H9 (cell line): ENCODE measurements around the gene HOXC13. TPM values are rescaled to one million over a fixed set of nuclear protein-coding genes. Genes with fewer than 3 reads are reported as not detected.

Experiments used
- DNase-seq: peaks from one replicate; pipeline ENCODE4 v3.0.0-alpha.2; 2017
- H2AFZ ChIP-seq: one replicate; pipeline ENCODE4 v1.6.1; 2013; ENCODE audit warnings: mild to moderate bottlenecking, low read length, control low read depth, moderate library complexity
- H2AK5ac ChIP-seq: 2 replicates; pipeline ENCODE4 v1.6.1; 2013; ENCODE audit warnings: low read length, control low read depth, mixed read lengths; ENCODE audit not compliant: insufficient read length
- H2BK120ac ChIP-seq: one replicate; pipeline ENCODE4 v1.6.1; 2013; ENCODE audit warnings: low read depth, mild to moderate bottlenecking, low read length, control low read depth, inconsistent platforms; ENCODE audit not compliant: poor library complexity, severe bottlenecking
- H2BK12ac ChIP-seq: 2 replicates; pipeline ENCODE4 v1.6.1; 2013; ENCODE audit warnings: low read length, control low read depth, mixed read lengths, low read depth; ENCODE audit not compliant: insufficient read length
- H2BK15ac ChIP-seq: 2 replicates; pipeline ENCODE4 v1.6.1; 2013; ENCODE audit warnings: low read depth, low read length, control low read depth
- H2BK20ac ChIP-seq: one replicate; pipeline ENCODE4 v1.6.1; 2013; ENCODE audit warnings: low read depth, mild to moderate bottlenecking, low read length, control low read depth, inconsistent platforms; ENCODE audit not compliant: poor library complexity, severe bottlenecking
- H2BK5ac ChIP-seq: 2 replicates; pipeline ENCODE4 v1.6.1; 2013; ENCODE audit warnings: low read length, control low read depth, mixed read lengths; ENCODE audit not compliant: insufficient read length
- H3K14ac ChIP-seq: 2 replicates; pipeline ENCODE4 v1.6.1; 2013; ENCODE audit warnings: low read length, control low read depth; ENCODE audit not compliant: insufficient read depth
- H3K18ac ChIP-seq: 2 replicates; pipeline ENCODE4 v1.6.1; 2013; ENCODE audit warnings: low read depth, mild to moderate bottlenecking, mixed read lengths, low read length, control low read depth; ENCODE audit not compliant: insufficient read length
- H3K23ac ChIP-seq: 2 replicates; pipeline ENCODE4 v1.6.1; 2013; ENCODE audit warnings: low read length, control low read depth, mixed read lengths, low read depth; ENCODE audit not compliant: insufficient read length
- H3K23me2 ChIP-seq: 2 replicates; pipeline ENCODE4 v1.6.1; 2013; ENCODE audit warnings: low read depth, mild to moderate bottlenecking, mixed read lengths, low read length, control low read depth; ENCODE audit not compliant: insufficient read length, poor library complexity, severe bottlenecking
- H3K27ac ChIP-seq: 2 replicates; pipeline ENCODE4 v1.5.1; 2013; ENCODE audit warnings: low read length, control low read depth, mixed read lengths, low read depth; ENCODE audit not compliant: insufficient read length
- H3K27me3 ChIP-seq: 2 replicates; pipeline ENCODE4 v1.6.1; 2013; ENCODE audit warnings: low read length, control low read depth, inconsistent platforms; ENCODE audit not compliant: insufficient read depth
- H3K4ac ChIP-seq: 2 replicates; pipeline ENCODE4 v1.6.1; 2013; ENCODE audit warnings: low read depth, mild to moderate bottlenecking, control low read depth, inconsistent platforms, low read length, moderate library complexity
- H3K4me1 ChIP-seq: 2 replicates; pipeline ENCODE4 v1.6.1; 2013; ENCODE audit warnings: low read length, control low read depth, inconsistent platforms; ENCODE audit not compliant: insufficient read depth
- H3K4me2 ChIP-seq: 2 replicates; pipeline ENCODE4 v1.6.1; 2013; ENCODE audit warnings: low read length, control low read depth, mixed read lengths; ENCODE audit not compliant: insufficient read length, insufficient read depth
- H3K56ac ChIP-seq: 2 replicates; pipeline ENCODE4 v1.6.1; 2013; ENCODE audit warnings: low read depth, mild to moderate bottlenecking, mixed read lengths, low read length, control low read depth; ENCODE audit not compliant: insufficient read length
- H3K79me1 ChIP-seq: 2 replicates; pipeline ENCODE4 v1.6.1; 2013; ENCODE audit warnings: low read depth, mild to moderate bottlenecking, moderate library complexity, low read length, control low read depth, inconsistent platforms; ENCODE audit not compliant: insufficient read depth, poor library complexity, severe bottlenecking
- H3K79me2 ChIP-seq: 2 replicates; pipeline ENCODE4 v1.6.1; 2013; ENCODE audit warnings: low read length, control low read depth, inconsistent platforms; ENCODE audit not compliant: insufficient read depth
- H3K9ac ChIP-seq: 2 replicates; pipeline ENCODE4 v1.6.1; 2013; ENCODE audit warnings: low read length, control low read depth, mixed read lengths; ENCODE audit not compliant: insufficient read length; ENCODE audit errors: extremely low read depth
- H3K9me3 ChIP-seq: one replicate; pipeline ENCODE4 v1.6.1; 2013; ENCODE audit warnings: low read depth, low read length, inconsistent platforms; ENCODE audit not compliant: control insufficient read depth
- H3T11ph ChIP-seq: one replicate; pipeline ENCODE4 v1.6.1; 2013; ENCODE audit warnings: mild to moderate bottlenecking, low read length, control low read depth, inconsistent platforms
- H4K20me1 ChIP-seq: one replicate; pipeline ENCODE4 v1.6.1; 2013; ENCODE audit not compliant: control insufficient read depth, insufficient read length, insufficient read depth
- H4K5ac ChIP-seq: 2 replicates; pipeline ENCODE4 v1.6.1; 2013; ENCODE audit warnings: low read depth, mild to moderate bottlenecking, mixed read lengths, low read length, control low read depth; ENCODE audit not compliant: insufficient read length
- H4K8ac ChIP-seq: replicated peaks from 2 replicates; pipeline ENCODE4 v1.6.1; 2013; ENCODE audit warnings: low read length, control low read depth, mixed read lengths, low read depth; ENCODE audit not compliant: insufficient read length
- H4K91ac ChIP-seq: 2 replicates; pipeline ENCODE4 v1.6.1; 2013; ENCODE audit warnings: low read depth, mild to moderate bottlenecking, moderate library complexity, mixed read lengths, low read length, control low read depth; ENCODE audit not compliant: insufficient read length
- H3K27ac Mint-ChIP-seq, 3 experiments: 2 replicates in 2 of 3; 3 replicates in 1 of 3; pipeline ENCODE4 v1.8.0; 2020 to 2021; ENCODE audit warnings: mixed read lengths in 3 of 3, mild to moderate bottlenecking in 1 of 3, moderate library complexity in 1 of 3
- H3K27me3 Mint-ChIP-seq: 2 replicates; pipeline ENCODE4 v1.8.0; 2021; ENCODE audit warnings: low read depth, mild to moderate bottlenecking, moderate library complexity, mixed read lengths
- H3K36me3 Mint-ChIP-seq, 3 experiments: 2 replicates in 2 of 3; 3 replicates in 1 of 3; pipeline ENCODE4 v1.8.0; 2020 to 2021; ENCODE audit warnings: low read depth in 3 of 3, mixed read lengths in 3 of 3; ENCODE audit not compliant: insufficient read depth in 1 of 3
- H3K4me1 Mint-ChIP-seq, 2 experiments: 2 replicates each; pipeline ENCODE4 v1.8.0; 2020; ENCODE audit warnings: mixed read lengths in 2 of 2
- H3K4me3 Mint-ChIP-seq, 2 experiments: 2 replicates in 1 of 2; 3 replicates in 1 of 2; pipeline ENCODE4 v1.8.0; 2020 to 2021; ENCODE audit warnings: mild to moderate bottlenecking in 2 of 2, mixed read lengths in 2 of 2, moderate library complexity in 1 of 2
- H3K9me3 Mint-ChIP-seq, 2 experiments: 2 replicates in 1 of 2; 3 replicates in 1 of 2; pipeline ENCODE4 v1.8.0; 2020; ENCODE audit warnings: mild to moderate bottlenecking in 2 of 2, mixed read lengths in 2 of 2, moderate library complexity in 1 of 2
- CTCF ChIP-seq: fragments of 200-600 bp; sonication (generic); conservative IDR thresholded peaks from 3 replicates; pipeline ENCODE4 v1.8.0; 2021; ENCODE audit warnings: antibody characterized with exemption, mild to moderate bottlenecking
- WGBS: extraction: QIAGEN DNeasy Blood & Tissue Kit; methylation state at CpG from one replicate; pipeline ENCODE4 v1.1.7; 2013; ENCODE audit warnings: missing lambda C conversion rate, low lambda C conversion rate, mixed read lengths; ENCODE audit not compliant: insufficient read length; ENCODE audit errors: extremely low coverage; 5-methylcytosine and 5-hydroxymethylcytosine counted together
- total RNA-seq: library from RNA; stranded (reverse); gene quantifications from 2 replicates; pipeline ENCODE4 v1.2.1, GENCODE V29; 2021

The HOXC13 gene
- total RNA-seq, 1 experiment from 2014 or later, result not detected

GRCh38 chr12:53932915-53933314, 5.7 kb upstream of the HOXC13 start:
- Histone ChIP-seq H2BK5ac (no peak overlapping the region), H3K56ac (no peak overlapping the region), H4K8ac (no peak overlapping the region), H3K18ac (no peak overlapping the region), H3K23me2 (no peaks in the 10 kb centered on the region), H4K20me1 (no peaks in the 10 kb centered on the region), H3K4me2 (no peak overlapping the region), H3K4ac (no peak overlapping the region), H3K79me1 (no peaks in the 10 kb centered on the region), H2BK12ac (no peak overlapping the region), H3K14ac (no peak overlapping the region), H3K4me1 (no peaks in the 10 kb centered on the region), H2BK20ac (no peak overlapping the region), H3K27ac (no peak overlapping the region), H3K27me3 (peaks cover 98% of the 10 kb centered on the region), H4K5ac (no peak overlapping the region), H2AK5ac (no peak overlapping the region), H3T11ph (no peak overlapping the region), H3K9me3 (no peaks in the 10 kb centered on the region), H3K9ac (no peak overlapping the region), H2BK120ac (no peak overlapping the region), H4K91ac (no peak overlapping the region), H2AFZ (no peak overlapping the region), H3K79me2 (no peaks in the 10 kb centered on the region), H2BK15ac (no peak overlapping the region), H3K23ac (no peak overlapping the region)
- no peak for TF ChIP-seq CTCF
- no peak for DNase-seq
- Mint-ChIP-seq H3K4me1 (peaks cover 0 to 14% of the 10 kb centered on the region in 2 experiments; a peak in 1 of 4 replicates), H3K4me3 (no peak overlapping the region), H3K9me3 (peaks cover 7 to 11% of the 10 kb centered on the region in 2 experiments), H3K27me3 (peaks cover 100% of the 10 kb centered on the region), H3K27ac (no peak overlapping the region), H3K36me3 (no peaks in the 10 kb centered on the region)
- WGBS, result no CpG with 5 or more reads among the region's 4 CpGs
